Limb (tissue), 2 donors: ENCODE measurements around the gene ZNF726.
"Not testable (repeated sequence)": the region's sequence is repeated elsewhere in the genome, so short reads cannot be mapped to it uniquely, and the experiment has no call there.

Experiments
- DNase-seq, 2 donors: peaks; one replicate each; pipeline ENCODE4 v3.0.0-alpha.2; 2016; ENCODE audit errors: extremely low spot score in 2 of 2

Gene ZNF726

GRCh38 chr19:23914402-23915286 is at the start of gene ZNF726:
ZNF726 (plus strand) TSS chr19:23914886; CDS start chr19:23914995, 109 bp downstream.
- DNase-seq = peak; percentile 88 to 94

GRCh38 chr19:23867895-23868294 is 46.8 kb upstream of the ZNF726 start:
- no peak for DNase-seq

- DNase-seq = no peak
These were observed 46.1 kb upstream of the ZNF726 start for GRCh38 chr19:23868630-23869029.

- no peak for DNase-seq
These were observed 42.3 kb upstream of the ZNF726 start for GRCh38 chr19:23872282-23872919.

GRCh38 chr19:23876261-23876660 is 38.4 kb upstream of the ZNF726 start:
- no peak for DNase-seq

GRCh38 chr19:23876756-23877155 is 37.9 kb upstream of the ZNF726 start:
- DNase-seq = not testable (repeated sequence)

GRCh38 chr19:23882493-23882892 is 32.2 kb upstream of the ZNF726 start:
- no peak for DNase-seq

GRCh38 chr19:23884363-23884762 is 30.3 kb upstream of the ZNF726 start:
- no peak for DNase-seq

GRCh38 chr19:23887642-23888041 is 27.0 kb upstream of the ZNF726 start:
- DNase-seq = no peak

- not testable (repeated sequence) for DNase-seq
These were observed 18.6 kb upstream of the ZNF726 start for GRCh38 chr19:23896096-23896495.

GRCh38 chr19:23896912-23897311 is 17.8 kb upstream of the ZNF726 start:
- DNase-seq = no peak

GRCh38 chr19:23901360-23901759 is 13.3 kb upstream of the ZNF726 start:
- no peak for DNase-seq

- no peak for DNase-seq
These were observed 10.3 kb upstream of the ZNF726 start for GRCh38 chr19:23904406-23904805.

- no peak for DNase-seq
These were observed 8.9 kb upstream of the ZNF726 start for GRCh38 chr19:23905771-23906170.

GRCh38 chr19:23906835-23907234 is 7.9 kb upstream of the ZNF726 start:
- no peak for DNase-seq

- DNase-seq = no peak
These were observed 6.5 kb upstream of the ZNF726 start for GRCh38 chr19:23908165-23908564.

GRCh38 chr19:23909222-23909621 is 5.5 kb upstream of the ZNF726 start:
- no peak for DNase-seq

GRCh38 chr19:23913931-23914330 is 755 bp upstream of the ZNF726 start:
- DNase-seq = no peak

- no peak for DNase-seq
These were observed 2.3 kb downstream of the ZNF726 start for GRCh38 chr19:23916991-23917390.

GRCh38 chr19:23917856-23918255 is 3.2 kb downstream of the ZNF726 start:
- DNase-seq = no peak

- DNase-seq = no peak
These were observed 10.6 kb downstream of the ZNF726 start for GRCh38 chr19:23925285-23925684.

GRCh38 chr19:23932878-23933277 is 18.2 kb downstream of the ZNF726 start:
- DNase-seq = no peak

- DNase-seq = not testable (repeated sequence)
These were observed 22.3 kb downstream of the ZNF726 start for GRCh38 chr19:23937031-23937430.
